ENCODE results near the gene ASB6. TPM values are rescaled to one million over a fixed set of nuclear protein-coding genes. Genes with fewer than 3 reads are reported as not detected.

The ASB6 gene
- total RNA-seq, 5 donors from 2014 or later (not counting 1 experiment from before 2014, with no cell fraction given), result 28.3 to 35.2 (median 30.8) TPM

- H3K36me3 Mint-ChIP-seq, result no peaks in the 10 kb centered on the region
- H3K9me3 ChIP-seq, result no peaks in the 10 kb centered on the region
- peaks cover 29 to 61% of the 10 kb centered on the region in 2 experiments for H3K4me1 ChIP-seq (ENCODE audit: control insufficient read depth in 1 of 2, extremely low read depth in 1 of 2, insufficient read depth in 2 of 2, low read length in 2 of 2)
- no peaks in the 10 kb centered on the region for H3K27me3 ChIP-seq (replicated peaks in 1 of 2; ENCODE audit: control insufficient read depth in 2 of 2, extremely low read depth in 1 of 2, insufficient read depth in 2 of 2, low read length in 1 of 2)
- peaks cover 0 to 2% of the 10 kb centered on the region in 2 donors for H3K36me3 ChIP-seq (ENCODE audit: control insufficient read depth in 2 of 2, extremely low read depth in 1 of 2, insufficient read depth in 1 of 2, low read length in 1 of 2)
- H3K9me3 Mint-ChIP-seq, result no peaks in the 10 kb centered on the region
- no peak for DNase-seq
- ChIA-PET CTCF (interaction anchor here in 1 of 2 donors (1.1 kb wide), 1 partner anchor 39 kb away, joined by 3 read pairs; no protein-coding TSS in a partner anchor), POLR2A (no interaction called here)
- WGBS (ENCODE audit: insufficient coverage), result no CpG with 5 or more reads among the region's 1 CpG
- H3K27ac Mint-ChIP-seq, result peak overlapping the region in 1 of 2 donors; percentile 91
- H3K4me3 ChIP-seq (ENCODE audit: control insufficient read depth in 1 of 2, extremely low read depth in 1 of 2, low read length in 1 of 2), result no peak overlapping the region
- H3K4me3 Mint-ChIP-seq, result no peak overlapping the region
- peaks cover 19 to 51% (median 35%) of the 10 kb centered on the region in 3 donors for H3K4me1 Mint-ChIP-seq
- ATAC-seq (replicated peaks in 1 of 4), result no peak
- peaks cover 6 to 7% of the 10 kb centered on the region in 2 donors for H3K27me3 Mint-ChIP-seq
- H3K27ac ChIP-seq (ENCODE audit: low read length), result no peak overlapping the region
Observed at GRCh38 chr9:129585352-129585751, 56.6 kb downstream of the ASB6 start.

Other genes with a start within 250 kb of the ASB6 start
- not detected for gene C9orf50, start 21.1 kb downstream of the ASB6 start, total RNA-seq
- 10 to 100 TPM; 31.0 to 45.0 (median 40.3) TPM for gene NTMT1, start 16.0 kb downstream of the ASB6 start, total RNA-seq
- gene PRRX2, start 23.5 kb upstream of the ASB6 start, total RNA-seq, result under 1 TPM in 1 of 5 donors, not detected in 4; 0.26 TPM
- gene PTGES, start 110.9 kb upstream of the ASB6 start, total RNA-seq, result not detected
- gene TOR1B, start 161.0 kb upstream of the ASB6 start, total RNA-seq, result 10 to 100 TPM; 19.3 to 31.0 (median 26.4) TPM
- 10 to 100 TPM; 16.6 to 39.3 (median 34.1) TPM for gene TOR1A, start 182.0 kb upstream of the ASB6 start, total RNA-seq
- 100 to 1,000 TPM in 1 of 5 donors, 10 to 100 TPM in 4; 80.5 to 112 (median 90.2) TPM for gene C9orf78, start 193.1 kb upstream of the ASB6 start, total RNA-seq
- gene USP20, start 193.3 kb upstream of the ASB6 start, total RNA-seq, result 100 to 1,000 TPM; 105 to 140 (median 125) TPM

Measured in T-cell (primary cell).